Liver (tissue), 3 donors: ENCODE data around the gene ERP44.

Experiments
- CTCF ChIP-seq: fragments of 150-350 bp; IDR thresholded peaks from 2 replicates; pipeline ENCODE4 v1.5.1; 2017; ENCODE audit warnings: improper control_type of control experiment, low read depth, low read length; ENCODE audit not compliant: missing input control
- FOXA2 ChIP-seq: IDR thresholded peaks from 2 replicates; pipeline ENCODE4 v1.6.1; 2016; ENCODE audit warnings: antibody characterized with exemption
- GABPA ChIP-seq, 2 donors: IDR thresholded peaks in 1 of 2; conservative IDR thresholded peaks in 1 of 2; 2 replicates each; pipeline ENCODE4 v1.6.1; 2016; ENCODE audit warnings: antibody characterized with exemption in 2 of 2, mild to moderate bottlenecking in 1 of 2, moderate library complexity in 1 of 2
- HNF4A ChIP-seq, 2 donors: conservative IDR thresholded peaks; 2 replicates each; pipeline ENCODE4 v1.6.1; 2016; ENCODE audit warnings: antibody characterized with exemption in 2 of 2, mild to moderate bottlenecking in 2 of 2
- HNF4G ChIP-seq: IDR thresholded peaks from 2 replicates; pipeline ENCODE4 v1.6.1; 2016; ENCODE audit warnings: antibody characterized with exemption
- JUND ChIP-seq, 2 donors: IDR thresholded peaks; 2 replicates each; pipeline ENCODE4 v1.6.1; 2016; ENCODE audit warnings: antibody characterized with exemption in 2 of 2
- RAD21 ChIP-seq, 2 donors: IDR thresholded peaks; 2 replicates each; pipeline ENCODE4 v1.6.1; 2016; ENCODE audit warnings: antibody characterized with exemption in 2 of 2, mild to moderate bottlenecking in 2 of 2
- REST ChIP-seq: IDR thresholded peaks from 2 replicates; pipeline ENCODE4 v1.6.1; 2016; ENCODE audit warnings: antibody characterized with exemption, mild to moderate bottlenecking
- SP1 ChIP-seq: IDR thresholded peaks from 2 replicates; pipeline ENCODE4 v1.6.1; 2018; ENCODE audit warnings: antibody characterized with exemption, mild to moderate bottlenecking
- TAF1 ChIP-seq: conservative IDR thresholded peaks from 2 replicates; pipeline ENCODE4 v1.6.1; 2016; ENCODE audit warnings: antibody characterized with exemption, mild to moderate bottlenecking
- YY1 ChIP-seq: IDR thresholded peaks from 2 replicates; pipeline ENCODE4 v1.6.1; 2016; ENCODE audit warnings: antibody characterized with exemption, mild to moderate bottlenecking
- TF ChIP-seq, protein P1 (sequence below): IDR thresholded peaks from 2 replicates; pipeline ENCODE4 v1.6.1; 2016; ENCODE audit warnings: antibody characterized with exemption
- TF ChIP-seq, protein P2 (sequence below): IDR thresholded peaks from 2 replicates; pipeline ENCODE4 v1.6.1; 2016; ENCODE audit warnings: antibody characterized with exemption
- TF ChIP-seq, protein P3 (sequence below): IDR thresholded peaks from 2 replicates; pipeline ENCODE4 v1.6.1; 2016; ENCODE audit warnings: antibody characterized with exemption
- donor health status: healthy.
- donor health status: healthy.

DNA sequence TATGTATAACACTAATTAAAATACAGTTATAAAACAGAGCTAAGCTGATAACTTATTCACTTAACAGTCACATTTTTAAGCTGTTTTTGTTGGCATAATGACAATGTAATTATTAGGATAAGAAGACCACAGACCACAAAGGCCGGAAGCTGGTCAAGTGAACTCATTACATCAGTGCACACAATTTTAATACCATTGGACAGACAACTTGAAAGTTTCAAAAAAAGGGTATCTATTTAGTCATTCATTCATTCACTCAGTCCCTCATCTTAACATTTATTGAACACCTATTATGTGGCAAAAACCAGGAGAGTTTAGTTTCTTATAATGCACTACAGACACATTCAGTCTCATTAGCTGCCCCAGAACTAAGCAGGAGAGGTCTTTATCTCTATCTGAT lies 11.6 kb downstream of the ERP44 start:
- TF ChIP-seq, protein P1, sequence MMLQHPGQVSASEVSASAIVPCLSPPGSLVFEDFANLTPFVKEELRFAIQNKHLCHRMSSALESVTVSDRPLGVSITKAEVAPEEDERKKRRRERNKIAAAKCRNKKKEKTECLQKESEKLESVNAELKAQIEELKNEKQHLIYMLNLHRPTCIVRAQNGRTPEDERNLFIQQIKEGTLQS, result no peak
- TF ChIP-seq YY1 (no peak), CTCF (no peak), GABPA (IDR thresholded peaks at IDR 0.05 in 1 of 2, conservative IDR thresholded peaks at IDR 0.05 in 1 of 2) (no peak), TAF1 (no peak), REST (no peak), RAD21 (IDR thresholded peaks at IDR 0.05) (no peak), FOXA2 (no peak), HNF4G (no peak), SP1 (no peak), JUND (IDR thresholded peaks at IDR 0.05) (no peak), HNF4A (conservative IDR thresholded peaks at IDR 0.05) (no peak)
- TF ChIP-seq, protein P2, sequence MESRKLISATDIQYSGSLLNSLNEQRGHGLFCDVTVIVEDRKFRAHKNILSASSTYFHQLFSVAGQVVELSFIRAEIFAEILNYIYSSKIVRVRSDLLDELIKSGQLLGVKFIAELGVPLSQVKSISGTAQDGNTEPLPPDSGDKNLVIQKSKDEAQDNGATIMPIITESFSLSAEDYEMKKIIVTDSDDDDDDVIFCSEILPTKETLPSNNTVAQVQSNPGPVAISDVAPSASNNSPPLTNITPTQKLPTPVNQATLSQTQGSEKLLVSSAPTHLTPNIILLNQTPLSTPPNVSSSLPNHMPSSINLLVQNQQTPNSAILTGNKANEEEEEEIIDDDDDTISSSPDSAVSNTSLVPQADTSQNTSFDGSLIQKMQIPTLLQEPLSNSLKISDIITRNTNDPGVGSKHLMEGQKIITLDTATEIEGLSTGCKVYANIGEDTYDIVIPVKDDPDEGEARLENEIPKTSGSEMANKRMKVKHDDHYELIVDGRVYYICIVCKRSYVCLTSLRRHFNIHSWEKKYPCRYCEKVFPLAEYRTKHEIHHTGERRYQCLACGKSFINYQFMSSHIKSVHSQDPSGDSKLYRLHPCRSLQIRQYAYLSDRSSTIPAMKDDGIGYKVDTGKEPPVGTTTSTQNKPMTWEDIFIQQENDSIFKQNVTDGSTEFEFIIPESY, result no peak
- TF ChIP-seq, protein P3, sequence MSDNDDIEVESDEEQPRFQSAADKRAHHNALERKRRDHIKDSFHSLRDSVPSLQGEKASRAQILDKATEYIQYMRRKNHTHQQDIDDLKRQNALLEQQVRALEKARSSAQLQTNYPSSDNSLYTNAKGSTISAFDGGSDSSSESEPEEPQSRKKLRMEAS, result no peak
